ENCODE measurements around the gene CLDN19.
A peak's percentile ranks its signal among the peaks of the same experiment; 100 is the strongest.

CLDN19 gene

GRCh38 chr1:42780176-42780575, 40.1 kb upstream of the CLDN19 start:
- TF ChIP-seq CTCF (conservative IDR thresholded peaks at IDR 0.05; ENCODE audit: control insufficient read depth, insufficient read depth, low read depth, low read length): no peak
- H3K4me3 ChIP-seq (ENCODE audit: control insufficient read depth, low read depth, low read length): no peak overlapping the region
- no peak for DNase-seq (ENCODE audit: low read depth)

- no peak overlapping the region for H3K4me3 ChIP-seq (ENCODE audit: control insufficient read depth, low read depth, low read length)
- no peak for TF ChIP-seq CTCF (conservative IDR thresholded peaks at IDR 0.05; ENCODE audit: control insufficient read depth, insufficient read depth, low read depth, low read length)
- DNase-seq (ENCODE audit: low read depth): no peak
Measured at GRCh38 chr1:42779725-42780124, 39.7 kb upstream of the CLDN19 start.

- no peak overlapping the region for H3K4me3 ChIP-seq (ENCODE audit: control insufficient read depth, low read depth, low read length)
- TF ChIP-seq CTCF (conservative IDR thresholded peaks at IDR 0.05; ENCODE audit: control insufficient read depth, insufficient read depth, low read depth, low read length): peak; percentile 83
- peak; percentile 56 for DNase-seq (ENCODE audit: low read depth)
Measured at GRCh38 chr1:42777852-42778251, 37.8 kb upstream of the CLDN19 start.

- no peak overlapping the region for H3K4me3 ChIP-seq (ENCODE audit: control insufficient read depth, low read depth, low read length)
- no peak for TF ChIP-seq CTCF (conservative IDR thresholded peaks at IDR 0.05; ENCODE audit: control insufficient read depth, insufficient read depth, low read depth, low read length)
- no peak for DNase-seq (ENCODE audit: low read depth)
Measured at GRCh38 chr1:42776502-42776901, 36.5 kb upstream of the CLDN19 start.

GRCh38 chr1:42774928-42775526, 35.0 kb upstream of the CLDN19 start:
- no peak for TF ChIP-seq CTCF (conservative IDR thresholded peaks at IDR 0.05; ENCODE audit: control insufficient read depth, insufficient read depth, low read depth, low read length)
- no peak overlapping the region for H3K4me3 ChIP-seq (ENCODE audit: control insufficient read depth, low read depth, low read length)
- peak; percentile 41 for DNase-seq (ENCODE audit: low read depth)

- no peak overlapping the region for H3K4me3 ChIP-seq (ENCODE audit: control insufficient read depth, low read depth, low read length)
Measured at GRCh38 chr1:42773420-42773819, 33.4 kb upstream of the CLDN19 start.

More at GRCh38 chr1:42773420-42773819, 33.4 kb upstream of the CLDN19 start:
- TF ChIP-seq CTCF (conservative IDR thresholded peaks at IDR 0.05; ENCODE audit: control insufficient read depth, insufficient read depth, low read depth, low read length): no peak
- DNase-seq (ENCODE audit: low read depth): no peak

Measured in fibroblast of mammary gland (primary cell).